HG03354 (cell line): ENCODE results near the gene RAB25.
"Not testable (repeated sequence)": the region's sequence is repeated elsewhere in the genome, so short reads cannot be mapped to it uniquely, and the experiment has no call there.

ENCODE experiments used
- ATAC-seq: cut with Tn5 transposase; IDR thresholded peaks from one replicate; pipeline ENCODE4 v1.9.1; 2021; ENCODE audit warnings: mild to moderate bottlenecking; ENCODE audit not compliant: unreplicated experiment, poor library complexity, severe bottlenecking

The RAB25 gene

DNA sequence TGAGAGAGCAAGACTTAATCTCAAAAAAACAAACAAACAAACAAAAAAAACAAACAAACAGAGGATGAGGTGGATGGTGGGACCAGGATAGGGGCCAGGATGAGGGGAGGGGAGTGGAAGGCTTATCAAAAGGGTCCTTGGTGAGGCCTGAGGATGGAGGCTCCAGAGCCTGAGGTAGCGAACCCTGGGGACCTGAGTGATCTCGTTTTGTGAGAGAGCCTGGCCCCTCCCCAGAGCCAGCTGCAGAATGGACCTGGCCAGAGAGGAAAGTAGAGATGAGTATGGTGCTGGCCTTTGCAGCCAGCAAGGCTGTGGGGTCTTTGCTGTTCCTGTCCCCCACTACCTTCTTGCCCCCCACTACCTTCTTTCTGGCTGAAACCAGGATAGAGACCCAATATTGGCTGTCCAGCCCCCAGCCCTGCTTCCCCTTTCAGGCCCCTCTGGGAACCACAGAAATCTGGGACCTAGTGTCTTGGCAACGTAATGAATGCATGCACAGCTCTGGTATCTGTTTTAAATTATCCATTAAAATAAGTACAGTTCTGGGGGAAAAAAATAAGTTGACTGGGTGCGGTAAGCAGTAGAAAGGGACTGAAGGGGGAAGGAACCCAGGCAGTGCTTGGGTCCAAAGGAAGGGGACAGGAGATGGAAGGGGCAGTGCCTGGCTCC is 52.5 kb downstream of the RAB25 start:
- no peak for ATAC-seq

DNA sequence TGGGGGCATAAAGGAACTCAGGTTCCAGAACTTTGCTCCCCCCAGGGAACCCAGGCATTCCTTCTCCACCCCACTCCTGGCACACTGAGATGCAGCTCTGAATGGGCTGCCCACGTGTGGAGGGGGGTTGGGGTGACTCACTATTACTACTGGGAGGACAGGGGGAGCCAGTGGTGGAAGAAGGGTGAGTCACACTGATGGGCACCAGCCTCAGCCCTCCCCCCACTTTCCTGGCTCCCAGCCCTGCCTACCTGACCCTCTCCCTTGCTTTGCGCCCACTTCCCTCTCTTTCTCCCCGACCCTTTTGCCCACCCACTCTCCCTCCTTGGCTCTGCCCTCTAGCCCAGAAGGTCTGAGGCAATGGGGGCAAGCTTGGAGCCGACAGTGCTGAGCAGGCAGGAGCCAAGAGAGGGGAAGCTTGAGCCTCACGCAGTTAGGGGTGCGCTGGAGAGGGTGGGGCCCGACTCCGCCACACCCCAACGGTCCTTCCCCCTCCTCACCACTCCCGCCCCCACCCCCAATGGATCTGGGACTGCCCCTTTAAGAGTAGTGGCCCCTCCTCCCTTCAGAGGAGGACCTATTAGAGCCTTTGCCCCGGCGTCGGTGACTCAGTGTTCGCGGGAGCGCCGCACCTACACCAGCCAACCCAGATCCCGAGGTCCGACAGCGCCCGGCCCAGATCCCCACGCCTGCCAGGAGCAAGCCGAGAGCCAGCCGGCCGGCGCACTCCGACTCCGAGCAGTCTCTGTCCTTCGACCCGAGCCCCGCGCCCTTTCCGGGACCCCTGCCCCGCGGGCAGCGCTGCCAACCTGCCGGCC is 53.4 kb downstream of the RAB25 start, which contains the start of gene LMNA:
TSS of gene LMNA (plus strand) at position 611 of the 818 bp plus-strand sequence. CDS start 208 bp downstream, outside the sequence.
- ATAC-seq: peak; percentile 73

DNA sequence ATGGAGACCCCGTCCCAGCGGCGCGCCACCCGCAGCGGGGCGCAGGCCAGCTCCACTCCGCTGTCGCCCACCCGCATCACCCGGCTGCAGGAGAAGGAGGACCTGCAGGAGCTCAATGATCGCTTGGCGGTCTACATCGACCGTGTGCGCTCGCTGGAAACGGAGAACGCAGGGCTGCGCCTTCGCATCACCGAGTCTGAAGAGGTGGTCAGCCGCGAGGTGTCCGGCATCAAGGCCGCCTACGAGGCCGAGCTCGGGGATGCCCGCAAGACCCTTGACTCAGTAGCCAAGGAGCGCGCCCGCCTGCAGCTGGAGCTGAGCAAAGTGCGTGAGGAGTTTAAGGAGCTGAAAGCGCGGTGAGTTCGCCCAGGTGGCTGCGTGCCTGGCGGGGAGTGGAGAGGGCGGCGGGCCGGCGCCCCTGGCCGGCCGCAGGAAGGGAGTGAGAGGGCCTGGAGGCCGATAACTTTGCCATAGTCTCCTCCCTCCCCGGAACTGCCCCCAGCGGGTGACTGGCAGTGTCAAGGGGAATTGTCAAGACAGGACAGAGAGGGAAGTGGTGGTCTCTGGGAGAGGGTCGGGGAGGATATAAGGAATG is 54.1 kb downstream of the RAB25 start:
- ATAC-seq: peak; percentile 13

DNA sequence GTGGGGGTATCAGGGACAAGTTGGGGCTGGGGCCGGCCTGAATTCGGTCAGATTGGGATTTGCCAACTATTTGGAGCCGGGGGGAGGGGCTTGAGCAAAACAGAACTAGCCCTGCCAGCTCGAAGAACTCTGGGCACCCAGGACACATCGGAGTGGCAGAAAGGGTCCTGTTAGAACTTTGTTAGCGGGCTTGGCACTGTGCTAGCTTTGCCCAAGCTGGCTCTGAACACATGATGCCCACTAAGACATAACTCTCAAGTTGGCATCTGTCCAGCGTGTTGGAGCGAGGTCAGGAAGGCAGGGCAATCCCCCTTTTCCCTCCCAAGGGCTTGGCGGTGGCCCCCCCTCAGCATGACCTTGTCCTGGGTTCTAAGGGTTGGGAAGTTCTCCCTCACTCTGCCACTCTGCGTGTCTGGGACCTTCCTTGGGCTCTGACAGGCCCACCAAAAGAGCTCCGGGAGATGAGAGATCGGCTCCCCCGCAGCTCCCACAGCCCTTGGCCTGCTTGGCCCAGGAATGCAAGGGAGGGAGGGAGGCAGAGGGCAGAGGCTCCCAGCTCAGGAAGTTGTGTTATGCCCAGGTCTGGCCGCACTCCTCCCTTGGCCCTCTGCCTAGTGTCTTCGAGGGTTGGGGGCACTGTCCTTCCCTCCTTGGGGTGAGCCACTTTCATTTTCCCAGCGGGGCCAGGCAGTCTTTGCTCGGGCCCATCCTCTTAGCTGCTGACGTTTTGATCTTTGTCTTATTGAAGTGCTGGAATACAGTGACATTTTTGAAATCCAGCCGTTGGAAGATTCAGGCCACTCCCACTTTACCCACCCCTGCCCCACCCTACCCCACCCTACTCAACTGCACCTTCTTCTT is 54.8 kb downstream of the RAB25 start:
- ATAC-seq: no peak

DNA sequence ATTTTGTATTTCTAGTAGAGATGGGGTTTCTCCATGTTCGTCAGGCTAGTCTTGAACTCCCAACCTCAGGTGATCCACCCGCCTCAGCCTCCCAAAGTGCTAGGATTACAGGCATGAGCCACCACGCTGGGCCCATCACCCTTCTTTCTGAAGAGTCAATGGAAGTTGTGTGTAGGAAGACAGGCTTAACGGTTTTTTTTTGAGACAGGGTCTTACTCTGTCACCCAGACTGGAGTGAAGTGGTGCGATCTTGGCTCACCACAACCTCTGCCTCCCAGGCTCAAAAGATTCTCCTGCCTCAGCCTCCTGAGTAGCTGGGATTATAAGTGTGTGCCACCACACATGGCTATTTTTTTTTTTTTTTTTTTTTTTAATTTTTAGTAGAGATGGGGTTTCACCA is 55.8 kb downstream of the RAB25 start:
- ATAC-seq: not testable (repeated sequence)

DNA sequence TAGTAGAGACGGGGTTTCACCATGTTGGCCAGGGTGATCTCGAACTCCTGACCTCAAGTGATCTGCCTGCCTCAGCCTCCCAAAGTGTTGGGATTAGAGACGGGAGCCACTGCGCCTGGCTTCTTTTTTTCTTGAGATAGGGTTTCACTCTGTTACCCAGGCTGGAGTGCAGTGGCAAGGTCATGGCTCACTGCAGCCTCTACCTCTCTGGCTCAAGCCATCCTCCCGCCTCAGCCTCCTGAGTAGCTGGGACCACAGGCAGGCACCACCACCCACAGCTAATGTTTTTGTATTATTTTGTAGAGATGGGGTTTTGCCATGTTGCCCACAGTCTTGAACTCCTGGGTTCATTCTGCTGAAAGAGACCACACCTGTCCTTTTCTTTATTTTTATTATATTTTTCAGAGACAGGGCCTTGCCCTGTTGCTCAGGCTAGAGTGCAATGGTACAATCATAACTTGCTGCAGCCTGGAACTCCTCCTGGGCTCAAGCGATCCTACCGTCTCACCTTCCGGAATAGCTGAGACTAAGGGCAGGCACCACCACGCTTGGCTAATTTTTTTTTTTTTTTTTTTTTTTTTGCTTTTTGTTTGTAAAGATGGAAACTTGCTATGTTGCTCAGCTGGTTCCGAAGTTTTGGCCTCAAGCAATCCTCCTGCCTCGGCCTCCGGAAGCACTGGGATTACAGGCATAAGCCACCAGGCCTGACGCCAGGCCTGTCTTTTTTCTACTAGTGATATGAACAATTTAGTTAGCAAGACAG is 56.6 kb downstream of the RAB25 start:
- no peak for ATAC-seq

DNA sequence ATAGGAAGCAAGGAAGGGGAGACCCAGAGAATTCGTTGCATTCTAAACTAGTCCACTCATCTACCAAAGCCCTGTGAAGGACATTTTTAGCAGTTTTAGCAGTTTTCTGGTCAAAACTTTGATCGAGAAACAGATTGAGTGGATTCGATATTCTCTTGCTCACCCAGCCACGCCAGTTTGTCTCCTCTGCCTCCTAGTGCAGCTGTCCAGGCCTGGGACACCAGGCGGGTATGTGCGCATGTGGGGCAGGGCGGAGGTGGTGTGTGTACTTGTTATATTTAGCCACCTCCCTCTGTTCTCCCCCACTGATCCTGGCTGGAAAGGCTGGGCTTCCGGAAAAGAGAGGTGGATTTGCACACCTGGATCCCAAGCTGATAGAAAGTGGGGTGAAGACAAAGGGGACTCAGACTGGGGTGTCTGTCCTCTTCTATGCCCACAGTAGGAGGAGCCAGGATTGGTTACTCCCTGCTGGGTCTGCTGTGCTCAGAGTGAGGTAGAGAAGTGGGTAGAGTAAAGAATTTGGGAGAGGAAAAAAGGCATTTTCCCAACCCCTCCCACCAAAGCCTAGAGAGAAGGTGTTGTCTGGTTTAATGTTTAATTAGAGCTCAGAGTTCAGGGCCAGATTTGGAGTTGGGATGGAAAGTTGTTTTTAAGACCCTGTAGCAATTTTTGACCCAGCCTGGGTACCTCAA is 57.4 kb downstream of the RAB25 start:
- no peak for ATAC-seq

DNA sequence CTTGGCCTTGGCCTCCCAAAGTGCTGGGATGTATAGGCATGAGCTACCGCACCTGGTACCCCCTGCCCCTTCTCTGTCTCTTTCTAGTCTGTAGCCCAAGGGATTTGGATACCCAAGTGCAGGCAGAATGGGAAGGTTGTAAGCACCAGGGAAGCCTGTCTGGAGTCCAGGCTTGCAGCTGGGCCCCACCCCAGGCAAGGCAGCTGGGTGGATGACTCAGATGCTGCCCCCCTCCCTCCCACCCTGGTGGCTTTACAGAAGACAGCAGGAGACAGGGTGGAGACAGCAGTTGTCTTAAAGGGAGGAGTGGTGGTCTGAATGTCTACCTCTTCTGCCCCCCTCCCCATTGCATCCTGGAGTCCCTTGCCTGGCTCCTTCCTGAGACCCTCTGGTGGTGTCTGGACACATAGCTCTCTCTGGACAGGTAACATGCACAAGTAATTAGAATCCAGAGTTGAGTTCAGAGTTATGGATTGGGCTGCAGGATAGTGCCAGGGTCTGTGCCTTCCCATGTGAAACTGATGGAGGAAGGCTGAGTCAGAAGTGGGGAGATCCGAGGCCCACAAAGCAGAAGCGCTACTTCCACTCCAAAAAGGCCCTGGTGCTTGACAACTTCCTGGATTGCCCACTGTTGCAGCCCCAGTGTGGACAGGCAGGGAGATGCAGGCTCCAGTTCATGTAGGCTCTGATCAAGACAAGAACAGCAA is 58.7 kb downstream of the RAB25 start:
- no peak for ATAC-seq
